ENCODE results near the gene TCF7L2. TPM values are rescaled to one million over a fixed set of nuclear protein-coding genes. Genes with fewer than 3 reads are reported as not detected.

TCF7L2 gene
- total and polyA plus RNA-seq, 9 of the 15 experiments (the other 6 are each of a cell fraction or from before 2014, with no cell fraction given) = 0.32 to 2.8 (median 0.92) TPM

DNA sequence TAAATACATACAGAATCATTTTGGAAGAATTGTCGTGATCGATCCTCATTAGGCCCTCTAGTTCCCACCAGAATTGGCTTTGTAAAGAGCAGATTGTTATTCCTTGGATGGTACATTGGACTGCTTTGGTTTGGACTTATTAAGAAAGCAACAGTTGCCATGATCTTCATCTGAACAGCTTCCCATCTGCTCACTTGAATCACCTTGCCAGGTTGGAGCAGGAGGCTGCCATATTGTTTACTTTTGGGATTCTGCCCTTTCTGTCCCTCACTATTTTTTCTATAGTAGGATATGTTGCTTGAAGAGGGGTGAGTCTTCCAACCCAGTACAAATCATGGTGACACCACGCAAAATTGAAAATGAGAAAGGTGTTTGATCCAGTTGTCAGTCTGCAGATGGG is 199.6 kb downstream of the TCF7L2 start (continued):
- TF ChIP-seq ZNF217 (CRISPR knock-in tag; IDR thresholded peaks at IDR 0.05) (no peak), RBM14 (IDR thresholded peaks at IDR 0.05; ENCODE audit: borderline replicate concordance, insufficient read depth, low read depth, low read length) (no peak)

DNA sequence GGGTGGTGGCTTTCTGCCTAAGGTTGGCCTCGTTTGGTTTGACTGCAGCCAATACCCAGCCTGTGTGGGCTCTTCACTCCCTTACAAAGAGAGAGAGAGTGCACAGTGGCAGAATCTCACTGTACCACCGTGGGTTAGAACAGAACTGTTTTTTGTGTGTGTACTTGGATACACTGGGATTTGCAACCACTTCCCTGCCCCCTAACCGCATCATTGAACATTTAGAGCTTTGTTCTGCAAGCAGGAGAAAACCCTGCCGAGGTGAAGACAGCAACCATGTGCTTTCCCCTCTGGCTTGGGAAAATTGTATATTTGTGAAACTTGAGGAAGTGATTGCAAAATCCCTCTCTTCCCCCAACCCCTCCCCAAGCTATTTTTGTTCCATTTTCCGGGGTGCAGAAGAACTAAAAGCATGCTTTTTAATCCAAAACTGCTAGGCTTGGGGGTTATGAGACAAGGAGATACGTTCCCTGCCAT is 201.2 kb downstream of the TCF7L2 start:
- WGBS (ENCODE audit: insufficient coverage, low coverage, missing lambda C conversion rate) = 35% methylated on average over 6 of the region's 6 CpGs
- H3K9me3 ChIP-seq (replicated peaks; ENCODE audit: control insufficient read depth, insufficient read depth, low read depth, low read length) = no peaks in the 10 kb centered on the region

More for the DNA sequence above, 201.2 kb downstream of the TCF7L2 start:
- no peaks in the 10 kb centered on the region for H3K4me1 ChIP-seq (replicated peaks in 1 of 2; ENCODE audit: control insufficient read depth in 2 of 2, insufficient read depth in 2 of 2, low read length in 2 of 2)
- no peaks in the 10 kb centered on the region for H3K79me2 ChIP-seq (ENCODE audit: control insufficient read depth, insufficient read depth, low read length)
- CTCF ChIA-PET (ENCODE audit: low intra/inter-chr PET ratio) = no interaction called here
- DNase-seq (ENCODE audit: extremely low read depth in 1 of 4, low spot score in 3 of 4) (no peak), ATAC-seq (no peak), FAIRE-seq (no peak)
- no peak overlapping the region for H3K27ac ChIP-seq (ENCODE audit: extremely low read depth, low read depth, low read length)
- TF ChIP-seq SRSF7 (optimal IDR thresholded peaks at IDR 0.05; ENCODE audit: low read depth, low read length) (no peak), TRIM28 (IDR thresholded peaks at IDR 0.05) (no peak)
- TF ChIP-seq, protein P1, sequence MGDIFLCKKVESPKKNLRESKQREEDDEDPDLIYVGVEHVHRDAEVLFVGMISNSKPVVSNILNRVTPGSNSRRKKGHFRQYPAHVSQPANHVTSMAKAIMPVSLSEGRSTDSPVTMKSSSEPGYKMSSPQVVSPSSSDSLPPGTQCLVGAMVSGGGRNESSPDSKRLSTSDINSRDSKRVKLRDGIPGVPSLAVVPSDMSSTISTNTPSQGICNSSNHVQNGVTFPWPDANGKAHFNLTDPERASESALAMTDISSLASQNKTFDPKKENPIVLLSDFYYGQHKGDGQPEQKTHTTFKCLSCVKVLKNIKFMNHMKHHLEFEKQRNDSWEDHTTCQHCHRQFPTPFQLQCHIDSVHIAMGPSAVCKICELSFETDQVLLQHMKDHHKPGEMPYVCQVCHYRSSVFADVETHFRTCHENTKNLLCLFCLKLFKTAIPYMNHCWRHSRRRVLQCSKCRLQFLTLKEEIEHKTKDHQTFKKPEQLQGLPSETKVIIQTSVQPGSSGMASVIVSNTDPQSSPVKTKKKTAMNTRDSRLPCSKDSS (IDR thresholded peaks at IDR 0.05; ENCODE audit: low read depth, partially characterized antibody) = no peak
- no TSS peak for BruUV-seq (replicated peaks)
- no peaks in the 10 kb centered on the region for H3K36me3 ChIP-seq (ENCODE audit: control insufficient read depth, insufficient read depth, low read length)
- H2AFZ ChIP-seq (ENCODE audit: low read depth, low read length) = no peak overlapping the region
- in situ Hi-C loops (cut with MboI) = no loop called here
- H3K4me3 ChIP-seq = no peak overlapping the region
- intact Hi-C loops (cut with micrococcal nuclease) = no loop called here
- POLR2A ChIA-PET = no interaction called here
- H3K27me3 ChIP-seq (ENCODE audit: control insufficient read depth in 2 of 2, insufficient read depth in 2 of 2, low read length in 2 of 2) = peaks cover 0 to 13% of the 10 kb centered on the region in 2 experiments; a peak in 1 of 5 replicates
- no peaks in the 10 kb centered on the region for H4K20me1 ChIP-seq (replicated peaks; ENCODE audit: control insufficient read depth, insufficient read depth, low read length)
- H3K9me1 ChIP-seq (ENCODE audit: control insufficient read depth, insufficient read depth, low read length) = no peaks in the 10 kb centered on the region
- no peak overlapping the region for H3K4me2 ChIP-seq (ENCODE audit: insufficient read depth, low read length)
- H3K9ac ChIP-seq (ENCODE audit: insufficient read depth in 1 of 2, low read depth in 2 of 2, low read length in 2 of 2) = no peak overlapping the region
